ENCODE results near the gene GHR. TPM values are rescaled to one million over a fixed set of nuclear protein-coding genes. Genes with fewer than 3 reads are reported as not detected.

GHR gene
- total and polyA plus RNA-seq, 10 of the 15 experiments (the other 5 are each of a cell fraction or from before 2014, with no cell fraction given): 0.23 to 10.2 (median 0.48) TPM

DNA sequence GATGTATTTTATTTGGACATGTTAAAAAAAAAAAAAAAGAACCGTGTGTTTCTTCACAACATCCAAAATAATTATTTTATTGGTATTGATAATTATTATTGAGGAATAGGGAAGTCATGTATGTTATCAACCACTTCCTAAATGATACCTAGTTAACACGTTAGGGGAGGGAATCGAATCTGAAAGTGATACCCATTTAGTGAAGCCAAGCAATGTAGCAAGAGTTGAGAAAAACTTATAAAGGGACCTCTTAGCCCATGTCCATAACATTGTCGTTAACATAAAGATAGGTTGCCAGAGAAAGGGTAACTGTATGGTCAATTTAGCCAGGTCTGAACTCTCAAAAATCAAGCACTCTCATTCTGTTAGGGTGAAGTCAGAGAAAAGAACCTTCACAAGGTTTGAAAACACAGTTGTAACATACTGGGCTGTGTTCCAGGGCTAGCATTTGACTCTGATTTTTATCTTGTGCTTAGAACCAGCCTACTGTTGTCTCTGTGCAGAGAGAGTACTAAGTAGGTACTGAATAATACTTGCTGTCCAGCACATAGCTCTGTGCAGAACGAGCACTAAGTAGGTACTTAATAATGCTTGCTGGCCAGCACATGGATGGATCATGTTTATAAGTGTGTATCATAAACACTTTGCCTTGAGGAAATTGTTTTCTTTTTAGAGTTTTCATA, 60.4 kb downstream of the GHR start:
- Histone ChIP-seq H3K36me3 (ENCODE audit: control insufficient read depth in 2 of 2, insufficient read depth in 2 of 2, low read length in 1 of 2) (no peaks in the 10 kb centered on the region), H4K20me1 (ENCODE audit: control insufficient read depth, insufficient read depth) (no peaks in the 10 kb centered on the region), H3K9me3 (replicated peaks; ENCODE audit: control insufficient read depth, insufficient read depth, low read length) (no peaks in the 10 kb centered on the region), H3K27ac (ENCODE audit: control insufficient read depth, insufficient read depth) (no peak overlapping the region), H3K9ac (ENCODE audit: control insufficient read depth, insufficient read depth, low read length) (no peak overlapping the region), H2AFZ (ENCODE audit: control insufficient read depth, low read depth, low read length) (no peak overlapping the region), H3K4me3 (no peak overlapping the region), H3K27me3 (replicated peaks in 1 of 2; ENCODE audit: control insufficient read depth in 2 of 2, insufficient read depth in 2 of 2, low read length in 1 of 2) (no peaks in the 10 kb centered on the region), H3K79me2 (ENCODE audit: control insufficient read depth, insufficient read depth, low read length) (no peaks in the 10 kb centered on the region), H3K4me2 (ENCODE audit: control insufficient read depth, insufficient read depth) (no peak overlapping the region), H3K4me1 (ENCODE audit: control insufficient read depth, insufficient read depth, low read length) (no peaks in the 10 kb centered on the region)
- intact Hi-C loops (cut with micrococcal nuclease; ENCODE audit: unreplicated experiment) (no loop called here), in situ Hi-C loops (cut with MboI) (no loop called here)
- ChIA-PET RAD21 (ENCODE audit: unreplicated experiment) (interaction anchor here (1.5 to 1.6 kb wide), 2 partner anchors 16 kb away, joined by 6 read pairs; no protein-coding TSS in a partner anchor), CTCF (no interaction called here), SMC1A (ENCODE audit: uncharacterized antibody, unreplicated experiment) (interaction anchor here (0.8 to 1.5 kb wide), 6 partner anchors 10 to 22 kb away, joined by 3 to 7 read pairs (median 4); no protein-coding TSS in a partner anchor), POLR2A (no interaction called here)
- no peak for DNase-seq (ENCODE audit: low read depth, low spot score)
- TF ChIP-seq, protein P1, sequence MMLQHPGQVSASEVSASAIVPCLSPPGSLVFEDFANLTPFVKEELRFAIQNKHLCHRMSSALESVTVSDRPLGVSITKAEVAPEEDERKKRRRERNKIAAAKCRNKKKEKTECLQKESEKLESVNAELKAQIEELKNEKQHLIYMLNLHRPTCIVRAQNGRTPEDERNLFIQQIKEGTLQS (IDR thresholded peaks at IDR 0.05; ENCODE audit: borderline replicate concordance, extremely low read depth, low read depth, low read length): no peak
- TF ChIP-seq POLR2AphosphoS2 (IDR thresholded peaks at IDR 0.05; ENCODE audit: low read depth, low read length): no peak
- no peak for TF ChIP-seq NFXL1 (IDR thresholded peaks at IDR 0.05; ENCODE audit: borderline replicate concordance)
- TF ChIP-seq HCFC1 (IDR thresholded peaks at IDR 0.05; ENCODE audit: low read length): no peak
- TF ChIP-seq TCF7 (IDR thresholded peaks at IDR 0.05; ENCODE audit: borderline replicate concordance): no peak
- no peak for TF ChIP-seq CHD1 (IDR thresholded peaks at IDR 0.05; ENCODE audit: low read depth, low read length)
- TF ChIP-seq, protein P2, sequence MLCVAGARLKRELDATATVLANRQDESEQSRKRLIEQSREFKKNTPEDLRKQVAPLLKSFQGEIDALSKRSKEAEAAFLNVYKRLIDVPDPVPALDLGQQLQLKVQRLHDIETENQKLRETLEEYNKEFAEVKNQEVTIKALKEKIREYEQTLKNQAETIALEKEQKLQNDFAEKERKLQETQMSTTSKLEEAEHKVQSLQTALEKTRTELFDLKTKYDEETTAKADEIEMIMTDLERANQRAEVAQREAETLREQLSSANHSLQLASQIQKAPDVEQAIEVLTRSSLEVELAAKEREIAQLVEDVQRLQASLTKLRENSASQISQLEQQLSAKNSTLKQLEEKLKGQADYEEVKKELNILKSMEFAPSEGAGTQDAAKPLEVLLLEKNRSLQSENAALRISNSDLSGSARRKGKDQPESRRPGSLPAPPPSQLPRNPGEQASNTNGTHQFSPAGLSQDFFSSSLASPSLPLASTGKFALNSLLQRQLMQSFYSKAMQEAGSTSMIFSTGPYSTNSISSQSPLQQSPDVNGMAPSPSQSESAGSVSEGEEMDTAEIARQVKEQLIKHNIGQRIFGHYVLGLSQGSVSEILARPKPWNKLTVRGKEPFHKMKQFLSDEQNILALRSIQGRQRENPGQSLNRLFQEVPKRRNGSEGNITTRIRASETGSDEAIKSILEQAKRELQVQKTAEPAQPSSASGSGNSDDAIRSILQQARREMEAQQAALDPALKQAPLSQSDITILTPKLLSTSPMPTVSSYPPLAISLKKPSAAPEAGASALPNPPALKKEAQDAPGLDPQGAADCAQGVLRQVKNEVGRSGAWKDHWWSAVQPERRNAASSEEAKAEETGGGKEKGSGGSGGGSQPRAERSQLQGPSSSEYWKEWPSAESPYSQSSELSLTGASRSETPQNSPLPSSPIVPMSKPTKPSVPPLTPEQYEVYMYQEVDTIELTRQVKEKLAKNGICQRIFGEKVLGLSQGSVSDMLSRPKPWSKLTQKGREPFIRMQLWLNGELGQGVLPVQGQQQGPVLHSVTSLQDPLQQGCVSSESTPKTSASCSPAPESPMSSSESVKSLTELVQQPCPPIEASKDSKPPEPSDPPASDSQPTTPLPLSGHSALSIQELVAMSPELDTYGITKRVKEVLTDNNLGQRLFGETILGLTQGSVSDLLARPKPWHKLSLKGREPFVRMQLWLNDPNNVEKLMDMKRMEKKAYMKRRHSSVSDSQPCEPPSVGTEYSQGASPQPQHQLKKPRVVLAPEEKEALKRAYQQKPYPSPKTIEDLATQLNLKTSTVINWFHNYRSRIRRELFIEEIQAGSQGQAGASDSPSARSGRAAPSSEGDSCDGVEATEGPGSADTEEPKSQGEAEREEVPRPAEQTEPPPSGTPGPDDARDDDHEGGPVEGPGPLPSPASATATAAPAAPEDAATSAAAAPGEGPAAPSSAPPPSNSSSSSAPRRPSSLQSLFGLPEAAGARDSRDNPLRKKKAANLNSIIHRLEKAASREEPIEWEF (IDR thresholded peaks at IDR 0.05; ENCODE audit: insufficient replicate concordance, low read depth, low read length): no peak
- FAIRE-seq: no peak
- no TSS peak for BruUV-seq (replicated peaks)
- WGBS (ENCODE audit: insufficient coverage, insufficient replicate concordance, low lambda C conversion rate, missing lambda C conversion rate): 30% methylated on average over 5 of the region's 5 CpGs
- ATAC-seq: peak; percentile 70

All from GM12878 (cell line).